ENCODE measurements around the gene CLASP1.

The CLASP1 gene

GRCh38 chr2:121459291-121459690, 190.0 kb downstream of the CLASP1 start:
- no peak overlapping the region for H3K4me3 ChIP-seq (ENCODE audit: control insufficient read depth, low read depth, low read length)
- no peak for DNase-seq (ENCODE audit: low read depth)
- TF ChIP-seq CTCF (conservative IDR thresholded peaks at IDR 0.05; ENCODE audit: control insufficient read depth, insufficient read depth, low read depth, low read length), result no peak

- no peak for TF ChIP-seq CTCF (conservative IDR thresholded peaks at IDR 0.05; ENCODE audit: control insufficient read depth, insufficient read depth, low read depth, low read length)
- no peak overlapping the region for H3K4me3 ChIP-seq (ENCODE audit: control insufficient read depth, low read depth, low read length)
- no peak for DNase-seq (ENCODE audit: low read depth)
These were observed 192.9 kb downstream of the CLASP1 start for GRCh38 chr2:121456325-121456724.

- no peak overlapping the region for H3K4me3 ChIP-seq (ENCODE audit: control insufficient read depth, low read depth, low read length)
- no peak for TF ChIP-seq CTCF (conservative IDR thresholded peaks at IDR 0.05; ENCODE audit: control insufficient read depth, insufficient read depth, low read depth, low read length)
- no peak for DNase-seq (ENCODE audit: low read depth)
These were observed 193.8 kb downstream of the CLASP1 start for GRCh38 chr2:121455446-121455845.

- DNase-seq (ENCODE audit: low read depth), result peak; percentile 41
- no peak overlapping the region for H3K4me3 ChIP-seq (ENCODE audit: control insufficient read depth, low read depth, low read length)
- no peak for TF ChIP-seq CTCF (conservative IDR thresholded peaks at IDR 0.05; ENCODE audit: control insufficient read depth, insufficient read depth, low read depth, low read length)
These were observed 194.6 kb downstream of the CLASP1 start for GRCh38 chr2:121454549-121455090.

GRCh38 chr2:121451398-121451797, 197.9 kb downstream of the CLASP1 start:
- no peak overlapping the region for H3K4me3 ChIP-seq (ENCODE audit: control insufficient read depth, low read depth, low read length)
- no peak for DNase-seq (ENCODE audit: low read depth)
- TF ChIP-seq CTCF (conservative IDR thresholded peaks at IDR 0.05; ENCODE audit: control insufficient read depth, insufficient read depth, low read depth, low read length), result no peak

GRCh38 chr2:121450301-121450700, 199.0 kb downstream of the CLASP1 start:
- no peak for TF ChIP-seq CTCF (conservative IDR thresholded peaks at IDR 0.05; ENCODE audit: control insufficient read depth, insufficient read depth, low read depth, low read length)
- no peak overlapping the region for H3K4me3 ChIP-seq (ENCODE audit: control insufficient read depth, low read depth, low read length)
- no peak for DNase-seq (ENCODE audit: low read depth)

Data from fibroblast of mammary gland (primary cell).